Mucosa of rectum (tissue), 2 donors: ENCODE data around the gene CAMSAP1.
"Not testable (repeated sequence)": the region's sequence is repeated elsewhere in the genome, so short reads cannot be mapped to it uniquely, and the experiment has no call there.

Experiments
- H3K27ac ChIP-seq, 2 donors: one replicate each; pipeline ENCODE4 v1.7.0; 2013; ENCODE audit warnings: inconsistent platforms in 2 of 2, low read depth in 2 of 2, low read length in 2 of 2
- H3K27me3 ChIP-seq, 2 donors: one replicate each; pipeline ENCODE4 v1.7.0; 2013; ENCODE audit warnings: low read length in 2 of 2; ENCODE audit not compliant: control insufficient read depth in 2 of 2, insufficient read depth in 2 of 2
- H3K36me3 ChIP-seq, 2 donors: one replicate each; pipeline ENCODE4 v1.7.0; 2013; ENCODE audit warnings: low read length in 2 of 2; ENCODE audit not compliant: control insufficient read depth in 2 of 2, insufficient read depth in 2 of 2
- H3K4me1 ChIP-seq, 2 donors: one replicate each; pipeline ENCODE4 v1.7.0; 2013; ENCODE audit warnings: low read length in 2 of 2, mild to moderate bottlenecking in 1 of 2; ENCODE audit not compliant: control insufficient read depth in 2 of 2, insufficient read depth in 2 of 2
- H3K4me3 ChIP-seq, 2 donors: one replicate each; pipeline ENCODE4 v1.7.0; 2013; ENCODE audit warnings: low read length in 2 of 2
- H3K9ac ChIP-seq, 2 donors: one replicate each; pipeline ENCODE4 v1.7.0; 2013; ENCODE audit warnings: low read length in 2 of 2, low read depth in 1 of 2, mild to moderate bottlenecking in 1 of 2
- H3K9me3 ChIP-seq, 2 donors: one replicate each; pipeline ENCODE4 v1.7.0; 2013; ENCODE audit warnings: low read length in 2 of 2; ENCODE audit not compliant: control insufficient read depth in 2 of 2
- donor health status: healthy.
- donor health status: Normal muscosa, but diverticular disease.

The CAMSAP1 gene

DNA sequence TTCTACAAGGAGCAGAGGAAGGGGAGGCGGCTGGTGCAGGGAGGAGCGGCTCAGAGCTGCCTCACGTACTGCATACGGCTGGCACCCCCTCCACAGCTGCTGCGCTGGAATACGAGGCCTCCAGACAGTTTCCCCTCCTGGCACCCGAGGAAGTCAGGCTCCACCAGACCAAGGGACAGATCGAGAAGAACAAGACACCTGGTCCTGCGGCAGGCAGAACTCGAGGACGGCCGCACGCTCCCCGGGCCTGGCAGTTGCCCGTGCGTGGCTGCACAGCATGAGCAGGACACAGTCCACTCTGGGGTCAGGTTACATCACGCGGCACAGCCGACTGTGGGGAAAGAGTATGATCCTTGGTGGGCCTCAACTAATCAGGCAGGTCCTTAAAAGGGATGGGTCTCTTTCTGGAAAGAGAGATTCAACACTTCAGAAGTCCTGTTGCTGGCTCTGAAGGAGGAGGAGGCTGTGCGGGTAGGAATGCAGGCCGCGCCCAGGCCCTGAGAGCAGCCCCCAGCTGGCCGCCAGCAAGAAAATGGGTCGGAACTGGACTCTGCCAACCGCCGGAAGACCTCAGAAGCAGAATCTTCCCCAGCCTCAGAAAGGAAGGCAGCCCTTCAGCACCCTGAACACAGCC lies 42.3 kb upstream of the CAMSAP1 start:
- no peaks in the 10 kb centered on the region for H3K27me3 ChIP-seq
- peaks cover 50 to 57% of the 10 kb centered on the region in 2 donors for H3K36me3 ChIP-seq
- H3K4me3 ChIP-seq: no peak overlapping the region
- H3K27ac ChIP-seq: no peak overlapping the region
- no peaks in the 10 kb centered on the region for H3K4me1 ChIP-seq
- no peaks in the 10 kb centered on the region for H3K9me3 ChIP-seq
- H3K9ac ChIP-seq: no peak overlapping the region

DNA sequence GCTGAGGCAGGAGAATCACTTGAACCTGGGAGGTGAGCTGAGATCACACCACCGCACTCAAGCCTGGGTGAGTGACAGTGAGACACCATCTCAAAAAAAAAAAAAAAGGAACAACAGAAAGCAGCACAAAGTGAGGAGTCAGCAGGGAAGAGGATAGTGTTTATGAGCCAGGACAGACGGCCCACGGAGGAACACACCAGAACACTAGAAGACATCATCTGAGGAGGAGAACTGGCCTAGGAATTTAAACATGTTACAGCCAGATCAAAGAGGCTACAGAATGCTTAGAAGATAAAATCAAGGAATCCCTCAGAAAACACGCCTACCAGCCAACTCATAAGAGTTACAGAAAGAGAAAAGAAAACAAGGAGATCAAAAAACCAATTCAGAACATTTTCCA lies 41.6 kb upstream of the CAMSAP1 start:
- Histone ChIP-seq H3K9ac (no peak overlapping the region), H3K4me3 (no peak overlapping the region), H3K36me3 (peaks cover 56 to 58% of the 10 kb centered on the region in 2 donors), H3K9me3 (no peaks in the 10 kb centered on the region), H3K27me3 (no peaks in the 10 kb centered on the region), H3K4me1 (no peaks in the 10 kb centered on the region), H3K27ac (no peak overlapping the region)

DNA sequence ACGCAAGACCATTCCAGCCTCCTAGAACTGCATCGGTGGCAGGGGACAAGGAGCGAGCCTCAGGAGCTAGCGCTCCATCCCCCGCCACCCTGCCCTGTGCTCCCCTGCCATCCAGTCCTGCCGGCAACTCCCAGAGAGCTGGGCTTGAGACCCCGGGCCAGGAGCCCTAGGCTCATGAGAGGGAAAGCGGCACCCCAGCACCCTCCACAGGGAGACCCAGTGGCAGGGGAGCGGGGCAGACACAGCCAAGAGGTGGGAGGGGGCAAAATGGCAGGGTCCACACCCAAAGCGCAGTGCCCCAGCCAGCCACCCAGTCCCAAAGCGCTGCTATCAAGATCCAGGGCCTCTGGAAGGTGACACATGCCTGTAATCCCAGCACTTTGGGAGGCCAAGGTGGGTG lies 41.1 kb upstream of the CAMSAP1 start:
- no peaks in the 10 kb centered on the region for H3K9me3 ChIP-seq
- no peak overlapping the region for H3K27ac ChIP-seq
- H3K4me1 ChIP-seq: no peaks in the 10 kb centered on the region
- no peak overlapping the region for H3K4me3 ChIP-seq
- no peaks in the 10 kb centered on the region for H3K27me3 ChIP-seq
- no peak overlapping the region for H3K9ac ChIP-seq
- peaks cover 56 to 58% of the 10 kb centered on the region in 2 donors for H3K36me3 ChIP-seq

DNA sequence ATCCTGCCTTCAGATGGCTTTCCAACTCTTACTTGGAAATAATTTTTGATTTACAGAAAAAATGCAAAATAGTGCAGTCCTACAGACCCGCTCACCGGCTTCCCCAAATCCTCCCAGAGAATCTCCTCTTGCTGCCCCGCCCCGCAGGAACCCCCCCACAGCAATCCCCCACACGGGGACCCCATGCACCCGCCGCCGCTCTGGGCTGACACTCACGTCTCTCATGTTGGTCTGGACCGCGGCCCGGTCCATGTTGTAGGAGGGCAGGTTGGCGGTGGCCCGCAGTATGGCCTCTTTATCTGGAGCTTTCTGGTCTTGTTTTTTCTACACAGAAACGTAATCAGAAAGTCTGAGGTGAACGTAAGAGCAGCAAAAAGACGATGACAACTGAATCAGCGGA lies 40.2 kb upstream of the CAMSAP1 start:
- Histone ChIP-seq H3K36me3 (peaks cover 51 to 53% of the 10 kb centered on the region in 2 donors), H3K9me3 (no peaks in the 10 kb centered on the region), H3K4me1 (no peaks in the 10 kb centered on the region), H3K4me3 (no peak overlapping the region), H3K27me3 (no peaks in the 10 kb centered on the region), H3K9ac (no peak overlapping the region), H3K27ac (no peak overlapping the region)

DNA sequence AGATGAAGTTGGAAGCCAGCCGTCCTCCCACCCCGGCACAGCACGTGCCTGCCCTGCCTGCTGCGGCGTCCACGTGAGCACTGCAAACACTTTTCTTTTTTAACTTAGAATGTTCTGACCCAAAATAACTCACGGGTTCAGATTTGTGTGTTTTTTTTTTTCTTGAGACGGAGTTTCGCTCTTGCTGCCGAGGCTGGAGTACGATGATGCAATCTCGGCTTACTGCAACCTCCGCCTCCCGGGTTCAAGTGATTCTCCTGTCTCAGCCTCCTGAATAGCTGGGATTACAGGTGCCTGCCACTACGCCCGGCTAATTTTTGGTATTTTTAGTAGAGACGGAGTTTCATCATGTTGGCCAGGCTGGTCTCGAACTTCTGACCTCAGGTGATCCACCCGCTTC lies 39.8 kb upstream of the CAMSAP1 start:
- H3K27ac ChIP-seq, H3K4me1 ChIP-seq, H3K9ac ChIP-seq, H3K4me3 ChIP-seq, H3K9me3 ChIP-seq, H3K27me3 ChIP-seq: not testable (repeated sequence)
- H3K36me3 ChIP-seq: peaks cover 47 to 48% of the 10 kb centered on the region in 2 donors

DNA sequence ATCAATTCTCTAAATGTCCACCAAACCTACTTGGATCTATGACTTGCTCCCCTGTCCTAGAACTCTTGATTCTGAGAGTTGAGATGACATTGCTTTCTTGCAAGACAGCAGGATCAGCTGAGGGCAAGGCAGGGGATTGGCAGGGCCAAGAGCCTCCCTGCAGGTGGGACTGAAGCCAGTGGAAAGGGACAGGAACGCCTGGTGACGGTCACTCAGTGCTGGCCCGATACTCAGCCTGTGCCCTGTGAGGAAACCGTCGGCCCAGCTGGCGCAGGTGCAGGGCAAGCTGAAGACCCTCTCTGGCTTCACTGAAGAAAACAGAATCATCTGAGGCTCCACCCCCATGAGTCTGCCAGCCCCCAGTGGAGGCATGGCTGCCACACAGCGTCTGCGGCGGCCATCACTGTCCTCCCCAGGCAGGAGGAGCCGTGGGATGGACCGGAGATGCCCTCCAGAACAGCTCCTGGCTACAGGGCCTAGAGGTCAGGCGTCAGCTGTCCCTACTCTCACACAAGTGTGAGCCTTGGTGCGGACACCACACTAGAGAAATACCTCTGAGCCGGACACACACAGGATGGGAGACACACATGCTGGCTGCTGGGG lies 39.1 kb upstream of the CAMSAP1 start:
- Histone ChIP-seq H3K9me3 (no peaks in the 10 kb centered on the region), H3K4me1 (no peaks in the 10 kb centered on the region)

DNA sequence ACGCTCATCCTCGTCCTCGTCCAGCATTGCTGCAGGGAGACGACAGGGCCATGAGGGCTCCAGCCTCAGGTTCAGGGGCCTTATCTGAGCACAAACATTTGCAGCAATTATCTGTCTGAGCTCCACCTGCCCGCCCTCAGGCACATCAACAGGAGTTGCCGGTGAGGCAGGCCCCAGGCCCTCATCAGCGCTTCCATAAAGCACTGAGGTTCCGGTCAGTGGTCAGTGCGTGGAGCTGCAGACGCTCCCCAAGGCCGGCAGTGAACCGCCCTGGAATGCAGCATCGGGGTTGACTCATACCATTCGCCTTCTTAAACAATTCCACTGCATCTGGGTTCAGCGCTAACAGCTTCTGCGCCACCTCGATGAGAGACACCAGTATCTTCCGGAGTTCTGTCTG lies 38.6 kb upstream of the CAMSAP1 start:
- H3K9ac ChIP-seq: no peak overlapping the region
- H3K4me3 ChIP-seq: no peak overlapping the region
- H3K36me3 ChIP-seq: peaks cover 49 to 50% of the 10 kb centered on the region in 2 donors
- no peaks in the 10 kb centered on the region for H3K27me3 ChIP-seq
- H3K4me1 ChIP-seq: no peaks in the 10 kb centered on the region
- H3K9me3 ChIP-seq: no peaks in the 10 kb centered on the region
- no peak overlapping the region for H3K27ac ChIP-seq

More for the DNA sequence above, 39.1 kb upstream of the CAMSAP1 start:
- Histone ChIP-seq H3K4me3 (no peak overlapping the region), H3K27me3 (no peaks in the 10 kb centered on the region), H3K36me3 (peaks cover 49 to 50% of the 10 kb centered on the region in 2 donors), H3K27ac (no peak overlapping the region), H3K9ac (no peak overlapping the region)

DNA sequence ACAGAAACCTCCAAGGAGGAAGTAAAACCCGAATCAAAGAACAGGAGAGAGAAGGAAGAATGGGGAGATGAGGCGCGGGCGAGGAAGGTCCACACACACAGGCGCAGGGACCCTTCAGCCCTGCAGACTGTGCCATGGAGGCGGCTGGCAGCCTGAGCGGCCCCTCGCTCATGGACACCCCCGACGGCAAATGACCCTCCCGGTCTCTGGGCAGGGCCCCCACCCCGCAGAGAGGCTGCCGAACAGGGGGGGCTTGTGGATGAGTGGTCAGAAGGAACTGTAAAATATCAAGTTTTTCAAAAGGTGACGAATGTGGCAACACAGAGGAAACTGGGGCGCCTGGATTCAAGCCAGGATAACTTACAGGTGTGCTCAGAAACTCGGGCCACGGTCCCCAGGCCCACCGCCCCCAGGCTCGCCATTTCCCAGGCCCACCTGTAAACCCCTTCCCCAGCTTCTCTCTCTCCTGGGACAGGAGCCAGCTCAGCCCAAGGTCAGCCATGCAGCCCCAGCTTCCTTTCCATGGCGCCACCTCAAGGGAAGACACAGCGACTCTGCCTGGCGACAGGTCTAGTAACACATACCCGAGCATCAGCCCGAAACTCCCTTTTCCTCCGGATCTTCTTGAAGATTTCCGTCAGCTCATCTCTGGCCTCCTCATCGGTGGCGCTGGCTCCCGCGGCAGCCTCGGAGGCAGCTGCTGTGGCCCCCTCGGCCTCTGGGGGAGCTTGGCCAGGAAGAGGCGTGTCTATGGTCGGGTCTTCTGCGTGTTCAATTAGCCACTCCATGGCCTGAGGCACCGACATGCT lies 37.3 kb upstream of the CAMSAP1 start:
- H3K36me3 ChIP-seq: peaks cover 46 to 47% of the 10 kb centered on the region in 2 donors
- no peaks in the 10 kb centered on the region for H3K27me3 ChIP-seq
- no peak overlapping the region for H3K27ac ChIP-seq
- no peak overlapping the region for H3K4me3 ChIP-seq
- H3K4me1 ChIP-seq: no peaks in the 10 kb centered on the region
- H3K9me3 ChIP-seq: no peaks in the 10 kb centered on the region
- H3K9ac ChIP-seq: no peak overlapping the region

DNA sequence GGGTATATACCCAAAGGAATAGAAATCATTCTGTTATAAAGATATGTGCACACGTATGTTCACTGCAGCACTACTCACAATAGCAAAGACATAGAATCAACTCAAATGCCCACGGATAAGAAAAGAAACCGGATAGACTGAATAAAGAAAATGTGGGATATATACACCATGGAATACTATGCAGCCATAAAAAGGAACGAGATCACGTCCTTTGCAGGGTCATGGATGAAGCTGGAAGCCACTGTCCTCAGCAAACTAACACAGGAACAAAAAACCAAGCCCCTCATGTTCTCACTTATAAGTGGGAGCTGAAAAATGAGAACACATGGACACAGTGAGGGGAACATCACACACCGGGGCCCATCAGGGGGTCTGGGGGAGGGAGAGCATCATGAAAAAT lies 36.3 kb upstream of the CAMSAP1 start:
- H3K9ac ChIP-seq, H3K9me3 ChIP-seq, H3K27ac ChIP-seq, H3K27me3 ChIP-seq, H3K4me3 ChIP-seq, H3K4me1 ChIP-seq: not testable (repeated sequence)
- H3K36me3 ChIP-seq: peaks cover 43 to 53% of the 10 kb centered on the region in 2 donors

DNA sequence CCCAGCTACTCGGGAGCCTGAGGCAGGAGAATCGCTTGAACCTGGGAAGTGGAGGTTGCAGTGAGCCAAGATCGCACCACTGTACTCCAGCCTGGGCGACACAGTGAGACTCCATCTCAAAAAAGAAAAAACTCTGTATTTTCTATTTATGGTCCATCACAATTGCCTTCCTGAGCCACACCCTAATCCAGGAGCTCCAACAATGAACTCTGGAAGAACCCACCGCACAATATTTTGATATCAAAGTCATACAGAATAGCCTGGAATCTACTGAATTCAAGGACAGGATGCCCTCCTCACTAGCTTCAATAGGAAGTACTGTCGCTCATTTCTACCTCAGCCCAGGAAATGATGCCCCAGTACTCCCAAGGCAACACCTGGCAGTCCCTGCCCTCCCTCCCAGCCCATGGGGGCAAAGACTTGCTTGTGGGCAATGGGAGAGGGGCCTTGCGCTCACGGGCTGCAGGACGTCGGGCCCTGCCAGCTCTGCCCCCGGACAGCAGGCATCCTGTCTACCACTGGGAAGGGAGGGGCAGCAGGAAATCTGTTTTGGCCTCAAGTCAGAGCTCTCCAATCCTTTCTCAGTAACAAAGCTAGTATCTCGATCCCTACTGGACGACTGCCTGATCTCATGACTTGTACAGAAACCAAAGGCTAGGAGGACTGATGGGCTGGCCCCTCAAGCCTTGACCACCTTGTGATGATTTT lies 34.1 kb upstream of the CAMSAP1 start:
- H3K36me3 ChIP-seq: peaks cover 47 to 59% of the 10 kb centered on the region in 2 donors
- no peaks in the 10 kb centered on the region for H3K9me3 ChIP-seq
- no peaks in the 10 kb centered on the region for H3K27me3 ChIP-seq
- H3K9ac ChIP-seq: no peak overlapping the region
- H3K4me3 ChIP-seq: no peak overlapping the region
- H3K27ac ChIP-seq: no peak overlapping the region
- no peaks in the 10 kb centered on the region for H3K4me1 ChIP-seq
